ENCODE measurements around the gene FBXL17.

FBXL17 gene

GRCh38 chr5:107900721-107901120 is 481.2 kb downstream of the FBXL17 start:
- DNase-seq (ENCODE audit: low read depth) = no peak

- DNase-seq (ENCODE audit: low read depth) = no peak
Observed at GRCh38 chr5:107894361-107894760, 487.5 kb downstream of the FBXL17 start.

DNA sequence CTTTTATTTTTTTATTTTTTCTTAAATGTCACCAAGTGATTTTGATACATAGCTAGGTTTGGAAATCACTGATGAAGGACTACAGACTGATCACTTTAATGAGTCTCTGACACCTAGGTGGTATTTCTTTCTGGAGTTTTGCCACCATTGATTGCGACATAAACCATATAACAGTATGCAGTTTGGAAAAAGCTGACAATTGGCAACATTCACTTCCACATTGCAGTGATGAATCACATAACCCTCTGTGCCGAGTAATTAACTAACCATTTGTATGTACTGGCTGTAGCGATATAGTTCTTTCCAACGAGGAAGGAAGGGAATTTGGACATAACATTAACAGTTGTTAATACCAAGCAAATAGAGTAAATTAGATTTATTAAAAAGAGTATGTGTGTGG is 488.3 kb downstream of the FBXL17 start:
- DNase-seq (ENCODE audit: low read depth) = no peak

GRCh38 chr5:107889387-107889786 is 492.5 kb downstream of the FBXL17 start:
- DNase-seq (ENCODE audit: low read depth) = no peak

GRCh38 chr5:107888541-107888940 is 493.4 kb downstream of the FBXL17 start:
- no peak for DNase-seq (ENCODE audit: low read depth)

GRCh38 chr5:107887166-107887943 is 494.5 kb downstream of the FBXL17 start:
- no peak for DNase-seq (ENCODE audit: low read depth)

- DNase-seq (ENCODE audit: low read depth) = no peak
Observed at GRCh38 chr5:107885601-107886000, 496.3 kb downstream of the FBXL17 start.

DNA sequence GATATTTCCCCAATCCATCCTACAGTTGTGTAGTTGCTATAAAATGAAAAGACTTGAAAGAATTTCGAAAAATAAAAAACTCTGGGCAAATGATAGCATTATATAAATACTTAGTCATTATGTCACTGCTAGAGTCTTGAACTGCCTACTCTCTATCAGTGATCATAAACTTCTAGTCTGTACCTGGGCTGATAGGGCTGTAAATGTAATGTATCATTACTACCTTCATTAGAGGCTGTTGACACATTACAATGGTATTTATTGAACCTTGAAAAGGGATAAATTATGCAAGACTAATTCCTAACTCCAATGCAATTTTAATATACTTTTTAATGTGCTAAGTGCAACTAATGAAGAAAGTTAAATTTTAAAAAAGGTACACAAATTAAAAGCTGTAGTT is 497.0 kb downstream of the FBXL17 start:
- DNase-seq (ENCODE audit: low read depth) = no peak

- no peak for DNase-seq (ENCODE audit: low read depth)
Observed at GRCh38 chr5:107878661-107879060, 503.2 kb downstream of the FBXL17 start.

- no peak for DNase-seq (ENCODE audit: low read depth)
Observed at GRCh38 chr5:107876906-107877305, 505.0 kb downstream of the FBXL17 start.

- DNase-seq (ENCODE audit: low read depth) = no peak
Observed at GRCh38 chr5:107876261-107876660, 505.6 kb downstream of the FBXL17 start.

DNA sequence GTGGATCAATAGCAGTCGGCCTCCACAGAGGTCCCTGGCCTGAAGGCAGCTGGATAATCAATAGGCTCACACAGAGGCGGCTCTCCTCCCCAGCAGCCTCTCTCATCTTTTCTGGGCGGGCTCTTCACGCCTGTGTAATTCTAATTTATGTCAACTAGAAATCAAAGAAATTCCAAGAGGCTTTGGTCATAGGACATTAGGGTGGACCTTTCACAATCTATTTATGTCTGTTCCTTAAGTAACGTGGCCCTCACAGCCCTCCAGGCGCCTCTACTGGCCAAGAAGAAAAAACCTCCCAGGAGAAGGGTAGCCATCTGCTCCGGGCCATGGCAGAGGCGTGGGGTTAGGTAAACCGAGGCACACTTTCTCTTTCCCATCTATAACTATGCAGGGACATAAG is 506.1 kb downstream of the FBXL17 start:
- no peak for DNase-seq (ENCODE audit: low read depth)

DNA sequence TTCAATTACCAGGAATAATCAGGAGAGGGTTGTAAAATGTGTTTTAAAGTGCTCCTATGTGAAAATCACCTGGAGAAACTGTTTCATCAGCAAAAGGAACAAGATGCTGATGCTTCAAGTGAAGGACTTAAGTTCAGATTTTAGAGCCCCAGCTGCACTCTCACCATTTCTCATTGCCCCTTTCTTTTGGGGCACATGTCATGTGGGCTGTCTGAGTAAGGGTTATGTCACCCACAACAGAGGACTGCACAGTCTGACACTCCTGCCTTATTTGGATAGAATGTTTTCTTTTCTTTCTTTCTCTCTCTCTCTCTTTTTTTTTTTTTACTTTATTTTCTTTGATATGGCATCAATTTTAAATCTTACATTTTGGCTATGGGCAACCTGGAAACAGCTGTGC is 507.1 kb downstream of the FBXL17 start:
- no peak for DNase-seq (ENCODE audit: low read depth)

- no peak for DNase-seq (ENCODE audit: low read depth)
Observed at GRCh38 chr5:107873877-107874276, 508.0 kb downstream of the FBXL17 start.

- DNase-seq (ENCODE audit: low read depth) = no peak
Observed at GRCh38 chr5:107871023-107871422, 510.9 kb downstream of the FBXL17 start.

GRCh38 chr5:107869438-107870115 is 512.3 kb downstream of the FBXL17 start:
- DNase-seq (ENCODE audit: low read depth) = no peak

DNA sequence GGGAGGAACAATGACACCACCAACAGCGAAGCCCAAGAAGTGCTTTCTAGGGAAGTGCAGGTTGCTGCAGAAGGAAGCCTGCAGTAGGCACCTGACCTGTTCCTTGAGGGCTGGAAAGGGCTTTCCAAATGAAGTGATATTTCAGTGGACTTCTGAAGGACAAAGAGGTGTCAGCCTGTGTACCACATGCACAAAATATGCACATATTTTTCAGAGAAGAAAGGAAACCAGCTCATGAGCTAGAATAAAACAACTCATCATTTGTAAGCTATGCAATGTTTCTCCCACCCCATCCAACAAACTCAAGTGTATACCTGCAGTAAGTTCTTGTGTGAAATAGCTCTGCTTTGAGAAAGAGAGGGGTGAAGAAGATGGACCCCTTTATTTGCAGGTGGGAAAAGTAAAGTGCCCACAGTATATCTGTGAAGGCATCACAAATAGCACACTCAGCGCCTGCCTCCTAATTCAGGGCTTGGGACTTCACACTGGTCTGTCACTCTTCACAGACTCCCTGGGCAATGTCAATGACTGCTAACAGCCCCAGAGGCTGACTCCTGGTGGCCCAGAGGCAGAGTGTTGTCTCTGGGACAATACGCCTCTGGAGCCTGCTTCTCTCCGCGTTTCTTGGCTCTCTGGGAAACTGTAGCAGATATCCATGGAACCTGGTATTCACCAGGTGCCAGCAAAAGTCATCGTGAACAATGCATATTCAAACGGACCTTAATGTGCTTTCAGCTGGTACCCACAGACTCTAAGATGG is 513.1 kb downstream of the FBXL17 start:
- DNase-seq (ENCODE audit: low read depth) = no peak

DNA sequence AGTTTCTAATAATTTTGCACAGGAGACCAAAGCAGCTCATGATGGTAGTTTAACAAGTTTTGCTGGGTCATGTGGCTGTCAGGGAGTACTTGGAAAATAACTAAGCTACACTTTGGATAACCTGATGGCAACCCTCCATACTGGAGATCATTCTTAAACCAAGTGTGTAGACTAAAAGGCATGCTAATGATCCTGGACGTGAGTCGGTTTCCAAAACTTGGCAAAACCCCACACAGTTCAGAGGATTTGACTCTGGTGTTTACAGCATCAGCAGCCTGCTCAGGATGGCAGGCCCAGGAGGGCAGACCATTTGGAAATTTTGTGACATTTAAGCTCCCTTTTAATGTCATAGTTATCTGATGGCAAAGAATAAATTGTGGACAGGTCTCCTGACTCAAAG is 514.6 kb downstream of the FBXL17 start:
- DNase-seq (ENCODE audit: low read depth) = no peak

- no peak for DNase-seq (ENCODE audit: low read depth)
Observed at GRCh38 chr5:107864793-107865192, 517.1 kb downstream of the FBXL17 start.

DNA sequence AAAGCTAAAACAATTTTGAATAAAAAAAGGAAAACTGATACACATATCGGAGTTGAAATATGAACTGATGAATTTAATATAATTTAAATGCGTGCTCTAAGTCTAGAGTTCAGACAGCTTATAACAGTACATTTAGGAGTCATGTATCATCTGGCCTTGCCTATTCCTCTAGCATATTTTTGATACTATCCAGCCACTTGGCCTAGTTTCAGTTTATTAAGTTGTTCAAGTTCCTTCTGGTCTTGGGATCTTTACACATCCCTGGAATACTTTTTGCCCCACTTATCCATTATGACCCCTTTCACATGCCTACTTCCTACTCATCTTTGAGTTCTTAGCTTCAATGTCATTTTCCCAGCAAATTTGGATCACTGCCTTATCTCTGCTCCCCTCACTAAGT is 518.8 kb downstream of the FBXL17 start:
- DNase-seq (ENCODE audit: low read depth) = no peak

DNA sequence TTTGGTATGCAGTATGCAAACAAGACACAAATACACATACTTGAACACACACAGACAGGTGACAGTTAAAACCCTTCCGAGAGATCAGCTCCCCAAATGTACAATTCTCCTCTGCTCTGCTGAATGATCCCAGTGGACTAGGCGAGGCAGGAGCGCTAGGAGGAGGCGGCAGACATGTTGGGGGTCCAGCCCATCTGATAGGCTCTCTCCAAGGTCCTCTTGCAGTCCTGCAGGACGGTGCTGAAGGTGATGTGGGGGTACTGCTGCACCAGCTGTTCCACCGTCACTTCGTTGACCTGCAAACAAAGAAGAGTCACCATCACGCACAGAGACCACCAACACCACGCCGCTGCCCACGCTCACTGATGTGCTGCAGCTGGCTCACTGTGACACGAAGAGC is 520.3 kb downstream of the FBXL17 start:
- DNase-seq (ENCODE audit: low read depth) = no peak

GRCh38 chr5:107860044-107860443 is 521.9 kb downstream of the FBXL17 start:
- no peak for DNase-seq (ENCODE audit: low read depth)

GRCh38 chr5:107858788-107859187 is 523.1 kb downstream of the FBXL17 start:
- DNase-seq (ENCODE audit: low read depth) = no peak
